Stimulated activated CD4-positive, alpha-beta T cell treated with anti-CD3 and anti-CD28 coated beads, Interleukin-15, amount 100 ng/mL, for 1 hour (primary cell): ENCODE measurements around the gene CLASP1.
"Not testable (repeated sequence)": the region's sequence is repeated elsewhere in the genome, so short reads cannot be mapped to it uniquely, and the experiment has no call there.

ENCODE experiments used
- DNase-seq, 2 donors: peaks; one replicate each; pipeline ENCODE4 v3.0.0-alpha.2; 2020; ENCODE audit warnings: low read depth in 1 of 2, low spot score in 1 of 2

Gene CLASP1

DNA sequence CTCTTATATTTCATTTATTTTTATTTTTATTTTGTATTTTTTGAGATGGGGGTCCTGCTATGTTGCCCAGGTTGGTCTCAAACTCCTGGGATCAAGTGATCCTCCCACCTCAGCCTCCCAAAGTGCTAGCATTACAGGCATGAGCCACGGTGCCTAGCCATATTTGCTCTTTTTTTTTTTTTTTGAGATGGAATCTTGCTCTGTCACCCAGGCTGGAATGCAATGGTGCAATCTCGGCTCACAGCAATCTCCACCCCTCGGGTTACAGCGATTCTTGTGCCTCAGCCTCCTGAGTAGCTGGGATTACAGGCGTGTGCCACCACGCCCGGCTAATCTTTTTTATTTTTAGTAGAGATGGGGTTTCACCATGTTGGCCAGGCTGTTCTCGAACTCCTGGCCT is 317.9 kb downstream of the CLASP1 start:
- DNase-seq: not testable (repeated sequence)

DNA sequence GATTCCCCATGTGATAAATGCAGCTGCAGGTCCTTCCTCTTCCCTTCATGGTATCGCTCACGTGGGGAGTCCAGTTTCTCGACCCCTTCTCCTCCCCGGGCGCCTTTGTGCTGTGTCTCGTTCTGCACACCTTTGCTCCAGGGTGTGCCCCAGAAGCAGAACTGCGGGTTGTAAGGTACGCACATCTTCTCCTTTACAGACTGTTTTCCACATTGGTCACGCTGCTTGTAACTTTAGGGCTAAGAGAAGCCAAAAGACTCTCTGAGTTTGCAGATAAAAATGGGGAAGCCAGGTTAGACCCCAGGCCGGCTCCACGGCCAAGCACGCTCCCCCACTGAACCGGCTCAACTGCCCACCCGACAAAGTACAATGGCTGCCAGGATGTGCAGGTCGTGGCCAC is 318.3 kb downstream of the CLASP1 start:
- no peak for DNase-seq

GRCh38 chr2:121329786-121330185 is 319.5 kb downstream of the CLASP1 start:
- DNase-seq: no peak

- DNase-seq: no peak
These were observed 322.6 kb downstream of the CLASP1 start for GRCh38 chr2:121326628-121327027.

DNA sequence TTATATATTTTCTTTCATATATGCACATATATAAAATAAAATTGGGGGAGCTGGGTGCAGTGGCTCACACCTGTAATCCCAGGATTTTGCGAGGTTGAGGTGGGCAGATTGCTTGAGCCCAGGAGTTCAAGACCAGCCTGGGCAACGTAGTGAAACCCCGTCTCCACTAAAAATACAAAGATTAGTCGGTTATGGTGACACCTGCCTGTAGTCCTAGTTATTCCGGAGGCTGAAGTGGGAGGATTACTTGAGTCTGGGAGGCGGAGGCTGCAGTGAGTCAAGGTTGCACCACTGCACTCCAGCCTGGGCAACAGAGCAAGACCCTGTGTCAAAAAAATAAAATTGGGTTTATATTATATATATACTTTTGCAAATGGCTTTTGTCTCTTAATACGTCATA is 324.7 kb downstream of the CLASP1 start:
- DNase-seq: no peak

DNA sequence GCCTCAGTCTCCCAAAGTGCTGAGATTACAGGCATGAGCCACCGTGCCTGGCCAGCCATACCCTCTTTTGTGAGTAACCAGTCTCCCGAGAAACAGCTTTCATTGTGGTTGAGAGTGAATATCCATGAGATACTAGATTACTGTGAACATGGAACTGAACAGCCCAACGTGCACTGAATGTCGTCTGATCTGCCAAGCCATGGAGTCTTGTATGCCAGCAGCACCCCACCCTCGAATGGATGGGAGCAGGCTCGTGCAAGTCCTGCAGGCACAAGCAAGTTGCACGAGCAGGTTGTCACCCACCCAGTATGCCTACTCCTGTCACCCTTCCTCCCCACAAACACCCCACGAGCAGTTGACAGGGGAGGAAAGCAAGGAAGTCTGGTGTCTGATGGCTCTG is 327.8 kb downstream of the CLASP1 start:
- DNase-seq: no peak

DNA sequence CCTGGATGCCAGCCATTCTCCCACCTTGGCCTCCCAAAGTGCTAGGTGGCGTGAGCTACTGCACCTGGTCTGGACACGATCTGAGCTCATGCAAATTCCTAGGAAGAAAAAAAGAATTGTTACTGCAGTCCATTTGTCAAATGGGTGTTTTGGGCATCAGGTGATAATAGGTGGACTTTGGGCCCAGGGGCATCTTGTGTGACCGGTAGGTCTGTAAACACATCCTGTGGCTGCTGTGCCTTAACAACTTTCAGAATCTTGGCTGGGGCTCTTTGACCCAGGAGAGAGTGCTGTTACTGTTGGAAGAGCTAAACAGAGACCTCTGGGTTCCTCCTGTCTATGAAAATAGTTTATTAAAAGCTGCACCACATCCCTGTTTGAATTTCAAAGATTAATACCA is 329.3 kb downstream of the CLASP1 start:
- no peak for DNase-seq

DNA sequence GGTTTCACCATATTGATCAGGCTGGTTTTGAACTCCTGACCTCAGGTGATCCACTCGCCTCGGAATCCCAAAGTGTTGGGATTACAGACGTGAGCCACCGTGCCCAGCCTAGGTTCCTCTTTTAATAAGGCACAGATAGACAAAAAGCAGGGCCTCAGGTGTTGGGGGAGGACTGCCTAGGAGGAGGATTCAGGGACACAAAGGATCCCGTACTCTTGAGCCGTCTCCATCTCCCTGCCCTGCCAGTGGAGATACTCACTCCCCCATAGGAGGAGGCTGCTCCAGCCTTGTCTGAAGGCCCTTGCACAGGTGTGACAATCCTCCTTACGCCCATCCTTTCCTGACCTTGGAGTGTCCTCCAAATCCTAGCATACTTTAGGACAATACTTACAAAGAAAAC is 332.3 kb downstream of the CLASP1 start:
- no peak for DNase-seq

GRCh38 chr2:121313701-121314100 is 335.6 kb downstream of the CLASP1 start:
- DNase-seq: not testable (repeated sequence)

DNA sequence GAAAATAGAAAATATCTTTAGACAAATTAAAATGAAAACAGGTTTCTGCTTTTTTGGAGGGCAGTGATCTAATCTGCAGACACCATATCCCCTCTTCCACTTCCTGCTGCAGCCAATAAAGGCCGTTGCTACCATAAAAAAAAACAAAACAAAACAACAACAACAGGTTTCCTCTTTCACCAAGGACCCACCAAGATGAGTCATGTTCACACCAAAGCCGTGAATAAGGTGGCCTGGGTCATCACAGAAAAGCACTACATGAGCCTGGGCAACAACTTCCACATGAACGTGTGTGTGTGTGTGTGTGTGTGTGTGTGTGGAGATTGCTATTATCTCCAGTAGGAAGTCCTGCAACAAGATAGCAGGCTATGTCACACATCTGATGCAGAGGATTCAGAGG is 339.5 kb downstream of the CLASP1 start:
- no peak for DNase-seq

DNA sequence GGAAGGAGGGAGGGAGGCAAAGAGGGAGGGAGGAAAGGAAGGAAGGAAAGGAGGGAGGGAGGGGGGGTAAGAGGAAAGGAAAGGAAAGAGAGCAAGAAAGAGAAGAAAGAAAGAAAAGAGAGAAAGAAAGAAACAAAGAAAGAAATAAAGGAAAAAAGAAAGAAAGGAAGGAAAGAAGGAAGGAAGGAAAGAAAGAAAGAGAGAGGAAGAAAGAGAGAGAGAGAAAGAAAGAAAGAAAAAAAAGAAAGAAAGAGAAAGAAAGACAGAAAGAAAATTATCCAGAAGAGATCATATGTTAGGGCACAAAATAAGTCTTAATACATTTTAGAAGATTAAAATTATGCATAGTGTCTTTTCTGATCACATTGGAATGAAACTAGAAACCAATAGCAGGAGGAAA is 339.9 kb downstream of the CLASP1 start:
- no peak for DNase-seq

GRCh38 chr2:121307048-121307447 is 342.2 kb downstream of the CLASP1 start:
- DNase-seq: no peak

GRCh38 chr2:121304941-121305340 is 344.3 kb downstream of the CLASP1 start:
- no peak for DNase-seq

DNA sequence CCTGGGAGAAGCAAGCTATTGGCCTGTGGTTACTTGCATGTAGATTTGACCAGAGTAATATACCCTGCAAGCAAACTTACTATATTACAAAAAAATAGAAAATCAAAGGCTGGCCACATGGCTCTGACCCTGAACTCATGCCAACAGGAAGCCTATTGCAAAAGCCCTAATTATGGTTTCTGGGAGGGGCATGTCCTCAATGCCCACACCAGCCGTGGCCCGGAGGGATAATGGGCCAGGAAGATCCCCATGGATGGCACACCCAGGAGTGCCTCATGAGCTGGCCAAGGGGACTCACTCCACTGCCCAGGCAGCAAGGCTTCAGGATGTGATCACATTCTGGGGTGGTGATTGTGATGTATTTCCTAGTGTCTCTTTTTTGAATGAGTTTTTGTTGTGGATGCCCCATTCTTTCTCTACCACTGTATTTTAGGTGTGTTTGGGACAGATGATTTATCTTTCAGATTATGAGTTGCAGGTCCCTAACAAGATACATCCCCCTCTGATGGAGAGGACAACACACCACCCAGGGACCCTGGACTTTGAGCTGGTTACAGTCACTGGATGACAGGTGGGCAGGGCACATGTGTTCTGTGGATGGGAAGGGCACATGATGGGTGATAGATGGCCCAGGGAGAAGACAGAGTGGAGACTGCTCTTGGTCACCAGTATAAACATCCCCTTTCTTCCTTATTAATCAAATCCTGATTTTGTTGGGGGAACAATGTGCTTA is 345.6 kb downstream of the CLASP1 start:
- DNase-seq: no peak

DNA sequence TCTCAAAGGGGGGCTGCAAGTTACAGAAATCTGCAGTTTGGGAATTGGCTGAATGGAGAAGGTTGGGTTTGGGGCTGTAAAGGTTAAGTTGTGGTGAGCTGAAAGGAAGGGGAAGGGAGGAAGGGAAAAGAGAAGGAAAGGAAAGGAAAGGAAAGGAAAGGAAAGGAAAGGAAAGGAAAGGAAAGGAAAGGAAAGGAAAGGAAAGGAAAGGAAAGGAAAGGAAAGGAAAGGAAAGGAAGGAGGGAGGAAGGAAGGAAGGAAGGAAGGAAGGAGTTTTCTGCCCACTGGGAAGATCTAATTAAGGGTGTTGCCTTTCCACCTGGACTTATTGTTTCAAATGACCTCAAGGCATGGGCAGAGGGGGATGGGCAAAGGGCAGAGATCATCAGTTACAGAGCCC is 348.1 kb downstream of the CLASP1 start:
- DNase-seq: not testable (repeated sequence)

GRCh38 chr2:121298476-121298875 is 350.8 kb downstream of the CLASP1 start:
- no peak for DNase-seq

- not testable (repeated sequence) for DNase-seq
These were observed 351.4 kb downstream of the CLASP1 start for GRCh38 chr2:121297866-121298265.

DNA sequence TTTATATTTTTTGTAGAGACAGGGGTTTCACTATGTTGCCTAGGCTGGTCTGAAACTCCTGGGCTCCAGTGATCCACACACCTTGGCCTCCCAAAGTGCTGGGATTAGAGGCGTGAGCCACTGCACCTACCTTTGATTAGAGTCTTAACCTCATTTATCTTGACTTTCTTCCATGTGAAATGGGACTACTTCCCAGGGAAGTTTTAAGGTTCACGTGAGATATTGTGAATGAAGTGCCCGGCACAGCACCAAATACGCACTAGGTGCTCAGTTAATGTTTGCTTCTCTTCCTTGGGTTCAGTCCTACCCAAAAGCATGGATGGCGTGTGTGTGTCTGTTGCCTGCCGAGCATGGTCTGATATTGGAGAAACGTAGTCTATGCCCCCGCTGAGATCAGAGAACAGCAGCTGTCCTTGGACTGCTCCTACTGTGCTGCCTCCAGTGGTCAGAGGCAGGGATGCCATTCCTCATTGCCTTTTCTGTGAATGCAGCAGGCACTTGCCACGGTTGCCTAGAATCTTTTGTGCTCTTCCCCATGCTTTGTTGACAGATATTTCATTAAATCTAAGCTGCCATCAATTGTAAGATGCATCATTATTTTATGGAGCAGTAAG is 351.9 kb downstream of the CLASP1 start:
- DNase-seq: no peak

GRCh38 chr2:121295911-121296650 is 353.2 kb downstream of the CLASP1 start:
- no peak for DNase-seq

DNA sequence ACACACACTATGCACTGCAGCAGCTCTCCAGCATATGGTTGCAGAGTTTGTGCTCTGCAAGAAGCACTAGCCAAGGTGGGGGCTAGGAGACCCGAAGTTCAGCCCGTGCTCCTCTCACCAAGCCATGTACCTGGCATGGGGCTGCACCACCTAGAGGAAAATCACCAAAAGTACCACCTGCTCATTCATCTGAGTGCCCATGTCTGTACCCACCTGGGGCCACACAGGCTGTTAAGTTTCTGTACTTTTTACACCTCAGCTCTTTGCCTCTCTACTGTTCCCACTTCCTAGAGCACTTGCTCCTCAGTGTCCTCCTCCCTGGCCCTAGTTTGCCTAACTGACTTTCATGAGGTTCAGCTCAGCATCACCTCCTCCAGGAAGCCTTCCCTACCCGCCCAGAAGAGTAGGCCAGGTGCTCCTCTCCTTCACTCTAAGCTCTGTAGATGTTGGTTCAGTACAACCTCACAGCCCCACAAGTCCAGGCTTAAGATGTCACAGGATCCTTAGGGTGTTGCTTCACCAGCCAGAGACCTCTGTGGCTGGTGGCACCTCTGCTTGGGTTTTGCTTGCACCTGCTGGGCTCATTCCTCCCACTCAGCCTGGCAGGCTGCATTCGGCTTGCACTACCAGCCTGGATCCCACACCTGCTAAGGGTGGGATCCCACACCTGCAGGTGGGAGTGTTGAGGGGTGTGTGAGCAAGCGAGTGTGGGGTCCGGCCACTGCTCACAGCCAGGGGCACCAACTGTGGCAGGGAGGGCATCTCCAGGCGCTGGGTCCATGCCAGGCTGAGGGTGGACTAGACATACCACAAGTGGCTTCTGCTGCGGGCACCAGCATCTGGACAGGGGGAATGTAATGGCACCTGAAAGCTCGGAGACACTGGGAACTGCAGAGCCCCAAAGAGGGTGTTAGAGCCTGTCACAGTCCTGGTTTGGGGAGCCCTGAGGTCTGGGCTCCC is 354.1 kb downstream of the CLASP1 start:
- DNase-seq: no peak
